ENCODE data around the gene OGG1. TPM values are rescaled to one million over a fixed set of nuclear protein-coding genes. Genes with fewer than 3 reads are reported as not detected.

OGG1 gene
- total and polyA plus RNA-seq, 9 of the 15 experiments (the other 6 are each of a cell fraction or from before 2014, with no cell fraction given) = 6.6 to 33.0 (median 24.4) TPM

GRCh38 chr3:9792405-9793160, 42.8 kb downstream of the OGG1 start, which contains the start of the genes ARPC4 and TADA3 (continued):
- TF ChIP-seq SRSF3 (IDR thresholded peaks at IDR 0.05; ENCODE audit: insufficient read depth, low read length) (0 out of 2 replicates have a peak, but pooled peaks have one; percentile 52), BRCA1 (IDR thresholded peaks at IDR 0.05) (no peak), BRCA1 (CRISPR knock-in tag; IDR thresholded peaks at IDR 0.05) (no peak), KLF1 (tag; IDR thresholded peaks at IDR 0.05) (peak; percentile 100), EP300 (IDR thresholded peaks at IDR 0.05; ENCODE audit: low read length) (no peak; the same call in none of the 2 replicates), GTF2F1 (IDR thresholded peaks at IDR 0.05; ENCODE audit: low read depth, low read length) (no peak; the same call in 1 of the 2 replicates), POLR2H (tag; IDR thresholded peaks at IDR 0.05; ENCODE audit: low read depth) (peak; percentile 86), PTTG1 (tag; IDR thresholded peaks at IDR 0.05; ENCODE audit: low read depth) (no peak), ZNF512 (tag; IDR thresholded peaks at IDR 0.05) (no peak), MAFG (tag; conservative IDR thresholded peaks at IDR 0.05) (no peak), GATA2 (CRISPR knock-in tag; IDR thresholded peaks at IDR 0.05) (no peak), HNRNPLL (IDR thresholded peaks at IDR 0.05; ENCODE audit: low read depth, low read length, poor library complexity, severe bottlenecking) (peak; percentile 67), ZNF408 (CRISPR knock-in tag; IDR thresholded peaks at IDR 0.05; ENCODE audit: low read depth) (no peak), ELK3 (CRISPR knock-in tag; IDR thresholded peaks at IDR 0.05) (no peak), ZC3H4 (CRISPR knock-in tag; IDR thresholded peaks at IDR 0.05; ENCODE audit: borderline replicate concordance) (no peak), CHD4 (IDR thresholded peaks at IDR 0.05; ENCODE audit: insufficient read depth, insufficient replicate concordance, low read depth, low read length, poor library complexity, severe bottlenecking) (no peak), ZBTB5 (IDR thresholded peaks at IDR 0.05) (no peak), RBFOX2 (IDR thresholded peaks at IDR 0.05; ENCODE audit: low read depth, low read length) (peak; percentile 96)
